Right atrium auricular region (tissue), 2 donors: ENCODE measurements around the gene SSBP2. TPM values are rescaled to one million over a fixed set of nuclear protein-coding genes. Genes with fewer than 3 reads are reported as not detected.

Source experiments
- DNase-seq: peaks from one replicate; pipeline ENCODE4 v3.0.0-alpha.2; 2019; ENCODE audit warnings: low spot score
- H3K27ac ChIP-seq, 2 donors: fragments of 200-600 bp; sonication (generic); 1 replicate in 1 of 2; 2 replicates in 1 of 2; pipeline ENCODE4 v1.5.1; 2016 to 2019
- H3K27me3 ChIP-seq, 2 donors: fragments of 200-600 bp; sonication (generic); one replicate each; pipeline versions ENCODE4 v1.5.1 to v1.6.0; 2017 to 2019
- H3K36me3 ChIP-seq: fragments of 200-600 bp; sonication (generic); one replicate; pipeline ENCODE4 v1.5.1; 2016
- H3K4me1 ChIP-seq, 2 donors: fragments of 200-600 bp; sonication (generic); one replicate each; pipeline versions ENCODE4 v1.5.1 to v1.6.0; 2017 to 2019
- H3K4me3 ChIP-seq, 2 donors: fragments of 200-600 bp; sonication (generic); 1 replicate in 1 of 2; 2 replicates in 1 of 2; pipeline ENCODE4 v1.5.1; 2017 to 2019; ENCODE audit warnings: mild to moderate bottlenecking in 1 of 2, moderate library complexity in 1 of 2
- H3K9me3 ChIP-seq, 2 donors: fragments of 200-600 bp; sonication (generic); one replicate each; pipeline ENCODE4 v1.5.1; 2019
- CTCF ChIP-seq, 2 donors: fragments of 200-600 bp; sonication (generic); IDR thresholded peaks; one replicate each; pipeline ENCODE4 v1.5.1; 2019; ENCODE audit warnings: antibody characterized with exemption in 2 of 2
- total RNA-seq, 2 donors: library from RNA; depleted of rRNA; stranded (reverse); fragments of >200 nt; gene quantifications; one replicate each; pipeline ENCODE4 v1.1.0, GENCODE V29; 2016

SSBP2 gene
- total RNA-seq, 2 donors from 2014 or later = 29.3 to 55.1 TPM

- TF ChIP-seq CTCF (IDR thresholded peaks at IDR 0.05) = no peak
- H3K36me3 ChIP-seq = no peaks in the 10 kb centered on the region
- H3K9me3 ChIP-seq = no peaks in the 10 kb centered on the region
- H3K4me1 ChIP-seq = peaks cover 0 to 17% of the 10 kb centered on the region in 2 donors
- no peaks in the 10 kb centered on the region for H3K27me3 ChIP-seq
- DNase-seq = no peak
- no peak overlapping the region for H3K4me3 ChIP-seq
- no peak overlapping the region for H3K27ac ChIP-seq
Measured at GRCh38 chr5:81520769-81521168, 230.1 kb downstream of the SSBP2 start.

GRCh38 chr5:81519217-81519905, 231.5 kb downstream of the SSBP2 start:
- Histone ChIP-seq H3K4me1 (peaks cover 0 to 5% of the 10 kb centered on the region in 2 donors), H3K9me3 (no peaks in the 10 kb centered on the region), H3K27ac (no peak overlapping the region), H3K4me3 (no peak overlapping the region), H3K27me3 (no peaks in the 10 kb centered on the region), H3K36me3 (no peaks in the 10 kb centered on the region)
- no peak for TF ChIP-seq CTCF (IDR thresholded peaks at IDR 0.05)
- no peak for DNase-seq

GRCh38 chr5:81517462-81517861, 233.4 kb downstream of the SSBP2 start:
- no peak for DNase-seq

GRCh38 chr5:81516091-81516490, 234.8 kb downstream of the SSBP2 start:
- no peaks in the 10 kb centered on the region for H3K36me3 ChIP-seq
- no peaks in the 10 kb centered on the region for H3K9me3 ChIP-seq
- H3K27ac ChIP-seq = no peak overlapping the region
- H3K4me1 ChIP-seq = no peaks in the 10 kb centered on the region
- TF ChIP-seq CTCF (IDR thresholded peaks at IDR 0.05) = no peak
- H3K27me3 ChIP-seq = no peaks in the 10 kb centered on the region
- DNase-seq = no peak
- no peak overlapping the region for H3K4me3 ChIP-seq

More at GRCh38 chr5:81517462-81517861, 233.4 kb downstream of the SSBP2 start:
- Histone ChIP-seq H3K36me3 (no peaks in the 10 kb centered on the region), H3K27ac (no peak overlapping the region), H3K9me3 (no peaks in the 10 kb centered on the region), H3K4me3 (no peak overlapping the region), H3K27me3 (no peaks in the 10 kb centered on the region), H3K4me1 (no peaks in the 10 kb centered on the region)
- no peak for TF ChIP-seq CTCF (IDR thresholded peaks at IDR 0.05)

GRCh38 chr5:81513982-81514381, 236.9 kb downstream of the SSBP2 start:
- peak in 1 of 2 donors; percentile 38 for TF ChIP-seq CTCF (IDR thresholded peaks at IDR 0.05)
- DNase-seq = no peak
- Histone ChIP-seq H3K27ac (no peak overlapping the region), H3K36me3 (no peaks in the 10 kb centered on the region), H3K4me3 (no peak overlapping the region), H3K9me3 (no peaks in the 10 kb centered on the region), H3K27me3 (no peaks in the 10 kb centered on the region), H3K4me1 (no peaks in the 10 kb centered on the region)

- no peak for DNase-seq
- TF ChIP-seq CTCF (IDR thresholded peaks at IDR 0.05) = no peak
- Histone ChIP-seq H3K9me3 (no peaks in the 10 kb centered on the region), H3K36me3 (no peaks in the 10 kb centered on the region), H3K27ac (no peak overlapping the region), H3K4me1 (no peaks in the 10 kb centered on the region), H3K27me3 (no peaks in the 10 kb centered on the region), H3K4me3 (no peak overlapping the region)
Measured at GRCh38 chr5:81513473-81513872, 237.4 kb downstream of the SSBP2 start.
